ENCODE measurements around the gene DOCK9. TPM values are rescaled to one million over a fixed set of nuclear protein-coding genes. Genes with fewer than 3 reads are reported as not detected.

The DOCK9 gene
- total RNA-seq, 4 donors from 2014 or later: 78.7 to 306 (median 142) TPM

DNA sequence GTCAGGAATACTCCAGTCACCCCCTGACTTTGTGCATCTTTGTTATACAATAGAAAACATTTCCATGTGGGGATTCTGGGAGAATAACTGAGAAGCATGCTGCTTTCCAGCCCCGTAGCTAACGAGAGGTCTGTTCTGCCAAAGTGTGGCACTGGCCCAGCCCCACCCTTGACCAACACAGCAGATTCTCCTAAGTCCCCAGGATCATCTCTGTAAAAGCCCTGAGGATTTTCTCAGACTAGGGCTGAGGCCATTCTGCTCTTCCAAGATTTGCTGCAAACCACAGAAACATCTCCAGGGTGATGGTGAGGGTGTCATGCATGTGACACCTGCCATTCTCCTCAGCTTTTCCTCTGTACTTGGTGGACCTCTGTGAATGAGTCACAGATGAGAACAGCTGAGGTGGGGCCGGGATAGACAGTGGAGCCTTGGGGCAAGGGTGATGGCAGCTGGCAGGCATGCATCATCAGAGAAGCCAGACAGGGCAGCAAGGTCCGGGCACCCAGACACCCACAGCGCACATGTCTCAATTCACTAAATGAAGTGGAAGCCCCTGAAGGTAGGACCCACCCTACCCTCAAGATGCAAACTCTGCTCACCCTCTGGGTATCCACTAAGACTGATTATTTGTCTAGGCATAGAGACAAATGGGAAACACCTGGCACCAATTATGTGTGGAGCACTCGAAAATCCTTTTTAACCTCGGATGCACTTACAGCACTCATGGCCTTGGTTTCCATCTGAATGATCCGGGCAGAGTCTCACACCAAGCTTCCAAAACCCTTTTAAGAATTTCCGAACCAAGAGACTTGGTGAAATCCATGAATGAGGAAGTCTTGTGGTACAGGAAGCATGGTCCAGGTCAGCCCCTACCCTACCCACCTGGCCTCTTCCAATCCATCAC is 20.1 kb upstream of the DOCK9 start:
- no peak for TF ChIP-seq CTCF (IDR thresholded peaks at IDR 0.05; ENCODE audit: low read depth)

- TF ChIP-seq CTCF (IDR thresholded peaks at IDR 0.05; ENCODE audit: low read depth): no peak
Observed at GRCh38 chr13:98997011-98997730, 19.3 kb upstream of the DOCK9 start.

- TF ChIP-seq CTCF (IDR thresholded peaks at IDR 0.05; ENCODE audit: low read depth): no peak
Observed at GRCh38 chr13:98996046-98996445, 18.2 kb upstream of the DOCK9 start.

GRCh38 chr13:98994896-98995295 is 17.0 kb upstream of the DOCK9 start:
- no peak for TF ChIP-seq CTCF (IDR thresholded peaks at IDR 0.05; ENCODE audit: low read depth)

GRCh38 chr13:98994080-98994479 is 16.2 kb upstream of the DOCK9 start:
- no peak for TF ChIP-seq CTCF (IDR thresholded peaks at IDR 0.05; ENCODE audit: low read depth)

DNA sequence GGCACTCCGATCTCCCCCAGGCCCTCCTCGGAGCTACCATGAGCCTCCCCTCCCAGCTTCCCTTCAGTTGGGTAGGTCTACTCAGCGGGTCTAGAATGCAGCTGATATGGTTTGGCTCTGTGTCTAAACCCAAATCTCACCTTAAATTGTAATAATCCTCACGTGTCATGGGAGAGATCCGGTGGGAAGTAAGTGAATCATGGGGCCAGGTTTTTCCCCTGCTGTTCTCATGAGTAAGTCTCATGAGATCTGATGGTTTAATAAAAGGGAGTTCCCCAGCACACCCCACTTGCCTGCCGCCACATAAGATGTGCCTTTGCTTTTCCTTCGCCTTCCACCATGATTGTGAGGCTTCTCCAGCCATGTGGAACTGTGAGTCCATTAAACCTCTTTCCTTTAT is 14.5 kb upstream of the DOCK9 start:
- no peak for TF ChIP-seq CTCF (IDR thresholded peaks at IDR 0.05; ENCODE audit: low read depth)

DNA sequence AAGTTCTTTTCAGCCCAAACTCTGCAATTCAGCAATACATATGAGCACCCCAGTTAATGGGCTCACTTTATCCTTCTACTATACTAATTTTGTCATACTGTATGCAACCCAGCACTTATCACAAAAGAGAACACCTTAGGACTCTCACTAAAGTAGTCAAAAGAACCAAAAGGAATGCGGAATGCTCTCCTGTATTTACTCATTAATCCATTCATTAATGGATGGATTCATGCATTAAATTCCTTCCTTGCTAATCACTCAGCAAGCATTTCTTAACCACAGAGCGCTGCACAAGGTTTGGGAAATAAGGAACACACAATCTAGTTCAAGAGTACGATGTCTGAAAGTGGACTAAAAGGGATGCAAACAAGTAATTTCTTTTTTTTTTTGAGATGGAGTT is 12.8 kb upstream of the DOCK9 start:
- no peak for TF ChIP-seq CTCF (IDR thresholded peaks at IDR 0.05; ENCODE audit: low read depth)
